GM23338 (cell line): ENCODE results near the gene PNPLA1. TPM values are rescaled to one million over a fixed set of nuclear protein-coding genes. Genes with fewer than 3 reads are reported as not detected.

ENCODE experiments used
- ATAC-seq: fragments of 200-7000 bp; cut with Tn5 transposase; 3 replicates; pipeline ENCODE4 v1.9.1; 2020
- DNase-seq: peaks from one replicate; pipeline ENCODE4 v3.0.0-alpha.2; 2015; ENCODE audit warnings: low spot score
- H2AFZ ChIP-seq: fragments of 200-600 bp; sonication (generic); 2 replicates; pipeline ENCODE4 v1.8.0; 2016; ENCODE audit warnings: antibody characterized with exemption, mild to moderate bottlenecking, moderate library complexity
- H3F3A ChIP-seq: fragments of 200-600 bp; sonication (generic); replicated peaks from 2 replicates; pipeline ENCODE4 v1.8.0; 2017; ENCODE audit warnings: antibody characterized with exemption, mixed run types, low read depth
- H3K27ac ChIP-seq: fragments of 200-600 bp; sonication (generic); 2 replicates; pipeline ENCODE4 v1.6.1; 2016; ENCODE audit warnings: low read depth
- H3K27me3 ChIP-seq: fragments of 200-600 bp; sonication (generic); 2 replicates; pipeline ENCODE4 v1.8.0; 2016; ENCODE audit warnings: mild to moderate bottlenecking, mixed run types, moderate library complexity; ENCODE audit not compliant: insufficient read depth
- H3K36me3 ChIP-seq: fragments of 200-600 bp; sonication (generic); 2 replicates; pipeline ENCODE4 v1.8.0; 2016; ENCODE audit warnings: mild to moderate bottlenecking; ENCODE audit not compliant: insufficient read depth
- H3K4me1 ChIP-seq: fragments of 200-600 bp; sonication (generic); 2 replicates; pipeline ENCODE4 v1.8.0; 2016; ENCODE audit warnings: mild to moderate bottlenecking, moderate library complexity; ENCODE audit not compliant: insufficient read depth
- H3K4me2 ChIP-seq: fragments of 200-600 bp; sonication (generic); 2 replicates; pipeline ENCODE4 v1.7.1; 2017; ENCODE audit warnings: mixed run types
- H3K4me3 ChIP-seq: fragments of 200-600 bp; sonication (generic); 2 replicates; pipeline ENCODE4 v1.6.1; 2016; ENCODE audit warnings: mixed run types
- H3K79me2 ChIP-seq: fragments of 200-600 bp; sonication (generic); replicated peaks from 2 replicates; pipeline ENCODE4 v1.8.0; 2017; ENCODE audit warnings: mild to moderate bottlenecking; ENCODE audit not compliant: insufficient read depth
- H3K9me2 ChIP-seq: fragments of 200-600 bp; sonication (generic); 2 replicates; pipeline ENCODE4 v1.8.0; 2017; ENCODE audit not compliant: insufficient read depth
- H4K20me1 ChIP-seq: fragments of 200-600 bp; sonication (generic); replicated peaks from 2 replicates; pipeline ENCODE4 v1.8.0; 2017; ENCODE audit warnings: mild to moderate bottlenecking; ENCODE audit not compliant: insufficient read depth
- H3K27ac Mint-ChIP-seq: 2 replicates; pipeline ENCODE4 v1.8.0; 2020; ENCODE audit warnings: inconsistent platforms, mild to moderate bottlenecking, moderate library complexity, mixed read lengths
- H3K27me3 Mint-ChIP-seq: 3 replicates; pipeline ENCODE4 v1.8.0; 2022; ENCODE audit warnings: low read depth, mild to moderate bottlenecking, moderate library complexity, mixed read lengths, inconsistent platforms; ENCODE audit not compliant: insufficient read depth, poor library complexity
- H3K36me3 Mint-ChIP-seq: 3 replicates; pipeline ENCODE4 v1.8.0; 2021; ENCODE audit warnings: low read depth, mild to moderate bottlenecking, inconsistent platforms, moderate library complexity, mixed read lengths
- H3K4me1 Mint-ChIP-seq: 3 replicates; pipeline ENCODE4 v1.8.0; 2020; ENCODE audit warnings: mild to moderate bottlenecking, inconsistent platforms, mixed read lengths
- H3K4me3 Mint-ChIP-seq: 3 replicates; pipeline ENCODE4 v1.8.0; 2021; ENCODE audit warnings: moderate library complexity, mild to moderate bottlenecking, inconsistent platforms, mixed read lengths
- H3K9me3 Mint-ChIP-seq: 3 replicates; pipeline ENCODE4 v1.8.0; 2020; ENCODE audit warnings: moderate library complexity, mild to moderate bottlenecking, inconsistent platforms, mixed read lengths
- CREB1 ChIP-seq: fragments of 250-450 bp; sonication (Bioruptor Pico); IDR thresholded peaks from 2 replicates; pipeline ENCODE4 v1.5.0; 2020; ENCODE audit warnings: low read depth, mild to moderate bottlenecking, moderate library complexity
- EZH2phosphoT487 ChIP-seq: fragments of 200-600 bp; sonication (generic); IDR thresholded peaks from one replicate; pipeline ENCODE4 v1.8.1; 2018; ENCODE audit warnings: antibody characterized with exemption; ENCODE audit not compliant: unreplicated experiment
- NANOG ChIP-seq: IDR thresholded peaks from 2 replicates; pipeline ENCODE4 v1.6.1; 2016; ENCODE audit warnings: antibody characterized with exemption, borderline replicate concordance
- POLR2AphosphoS5 ChIP-seq: IDR thresholded peaks from 2 replicates; pipeline ENCODE4 v1.6.1; 2016; ENCODE audit warnings: antibody characterized with exemption, low read depth
- STAT1 ChIP-seq: IDR thresholded peaks from one replicate; pipeline ENCODE4 v1.6.1; 2016; ENCODE audit warnings: antibody characterized with exemption; ENCODE audit not compliant: unreplicated experiment
- ZNF114 ChIP-seq: fragments of 250-450 bp; sonication (Bioruptor Pico); IDR thresholded peaks from 2 replicates; pipeline ENCODE4 v1.5.0; 2020; ENCODE audit warnings: mild to moderate bottlenecking, moderate library complexity
- polyA plus RNA-seq: library from polyadenylated mRNA; unstranded; fragments of >200 nt; fragmentation: Nextera tagmentation; extraction: Ambion mirVana; gene quantifications from 2 replicates; pipeline ENCODE4 v1.2.1, GENCODE V29; 2016
- total RNA-seq: library from RNA; depleted of rRNA; stranded (reverse); fragments of >200 nt; shearing (Covaris generic); gene quantifications from 2 replicates; pipeline ENCODE4 v1.2.3, GENCODE V29; 2014
- TF ChIP-seq, protein P1 (sequence below): fragments of 250-450 bp; sonication (Bioruptor Pico); IDR thresholded peaks from 2 replicates; pipeline ENCODE4 v1.5.0; 2020; ENCODE audit warnings: mild to moderate bottlenecking, moderate library complexity
- TF ChIP-seq, protein P2 (sequence below): IDR thresholded peaks from 2 replicates; pipeline ENCODE4 v1.6.1; 2016; ENCODE audit warnings: antibody characterized with exemption

Gene PNPLA1
- total and polyA plus RNA-seq, 2 experiments from 2014 or later: not detected

DNA sequence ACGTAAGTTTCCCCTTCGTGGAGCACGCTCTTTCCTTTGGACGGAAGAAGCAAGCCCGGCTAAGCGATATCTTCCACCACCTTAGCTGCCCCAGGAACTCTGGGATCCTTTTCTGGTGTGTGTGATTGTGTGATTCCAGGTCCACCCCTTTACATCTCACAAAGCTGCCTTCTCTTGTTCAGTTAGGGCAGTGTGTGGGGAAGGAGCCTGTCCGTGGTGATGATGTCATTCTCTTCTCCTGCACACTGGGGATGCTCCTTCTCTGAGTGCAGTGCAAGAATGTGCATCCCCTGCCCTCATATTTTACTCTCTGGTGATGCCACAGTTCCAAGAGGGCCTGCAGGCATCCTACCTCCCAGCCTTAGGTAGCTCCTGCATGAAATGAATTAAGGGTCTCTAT lies 36.5 kb downstream of the PNPLA1 start (continued):
- TF ChIP-seq, protein P1, sequence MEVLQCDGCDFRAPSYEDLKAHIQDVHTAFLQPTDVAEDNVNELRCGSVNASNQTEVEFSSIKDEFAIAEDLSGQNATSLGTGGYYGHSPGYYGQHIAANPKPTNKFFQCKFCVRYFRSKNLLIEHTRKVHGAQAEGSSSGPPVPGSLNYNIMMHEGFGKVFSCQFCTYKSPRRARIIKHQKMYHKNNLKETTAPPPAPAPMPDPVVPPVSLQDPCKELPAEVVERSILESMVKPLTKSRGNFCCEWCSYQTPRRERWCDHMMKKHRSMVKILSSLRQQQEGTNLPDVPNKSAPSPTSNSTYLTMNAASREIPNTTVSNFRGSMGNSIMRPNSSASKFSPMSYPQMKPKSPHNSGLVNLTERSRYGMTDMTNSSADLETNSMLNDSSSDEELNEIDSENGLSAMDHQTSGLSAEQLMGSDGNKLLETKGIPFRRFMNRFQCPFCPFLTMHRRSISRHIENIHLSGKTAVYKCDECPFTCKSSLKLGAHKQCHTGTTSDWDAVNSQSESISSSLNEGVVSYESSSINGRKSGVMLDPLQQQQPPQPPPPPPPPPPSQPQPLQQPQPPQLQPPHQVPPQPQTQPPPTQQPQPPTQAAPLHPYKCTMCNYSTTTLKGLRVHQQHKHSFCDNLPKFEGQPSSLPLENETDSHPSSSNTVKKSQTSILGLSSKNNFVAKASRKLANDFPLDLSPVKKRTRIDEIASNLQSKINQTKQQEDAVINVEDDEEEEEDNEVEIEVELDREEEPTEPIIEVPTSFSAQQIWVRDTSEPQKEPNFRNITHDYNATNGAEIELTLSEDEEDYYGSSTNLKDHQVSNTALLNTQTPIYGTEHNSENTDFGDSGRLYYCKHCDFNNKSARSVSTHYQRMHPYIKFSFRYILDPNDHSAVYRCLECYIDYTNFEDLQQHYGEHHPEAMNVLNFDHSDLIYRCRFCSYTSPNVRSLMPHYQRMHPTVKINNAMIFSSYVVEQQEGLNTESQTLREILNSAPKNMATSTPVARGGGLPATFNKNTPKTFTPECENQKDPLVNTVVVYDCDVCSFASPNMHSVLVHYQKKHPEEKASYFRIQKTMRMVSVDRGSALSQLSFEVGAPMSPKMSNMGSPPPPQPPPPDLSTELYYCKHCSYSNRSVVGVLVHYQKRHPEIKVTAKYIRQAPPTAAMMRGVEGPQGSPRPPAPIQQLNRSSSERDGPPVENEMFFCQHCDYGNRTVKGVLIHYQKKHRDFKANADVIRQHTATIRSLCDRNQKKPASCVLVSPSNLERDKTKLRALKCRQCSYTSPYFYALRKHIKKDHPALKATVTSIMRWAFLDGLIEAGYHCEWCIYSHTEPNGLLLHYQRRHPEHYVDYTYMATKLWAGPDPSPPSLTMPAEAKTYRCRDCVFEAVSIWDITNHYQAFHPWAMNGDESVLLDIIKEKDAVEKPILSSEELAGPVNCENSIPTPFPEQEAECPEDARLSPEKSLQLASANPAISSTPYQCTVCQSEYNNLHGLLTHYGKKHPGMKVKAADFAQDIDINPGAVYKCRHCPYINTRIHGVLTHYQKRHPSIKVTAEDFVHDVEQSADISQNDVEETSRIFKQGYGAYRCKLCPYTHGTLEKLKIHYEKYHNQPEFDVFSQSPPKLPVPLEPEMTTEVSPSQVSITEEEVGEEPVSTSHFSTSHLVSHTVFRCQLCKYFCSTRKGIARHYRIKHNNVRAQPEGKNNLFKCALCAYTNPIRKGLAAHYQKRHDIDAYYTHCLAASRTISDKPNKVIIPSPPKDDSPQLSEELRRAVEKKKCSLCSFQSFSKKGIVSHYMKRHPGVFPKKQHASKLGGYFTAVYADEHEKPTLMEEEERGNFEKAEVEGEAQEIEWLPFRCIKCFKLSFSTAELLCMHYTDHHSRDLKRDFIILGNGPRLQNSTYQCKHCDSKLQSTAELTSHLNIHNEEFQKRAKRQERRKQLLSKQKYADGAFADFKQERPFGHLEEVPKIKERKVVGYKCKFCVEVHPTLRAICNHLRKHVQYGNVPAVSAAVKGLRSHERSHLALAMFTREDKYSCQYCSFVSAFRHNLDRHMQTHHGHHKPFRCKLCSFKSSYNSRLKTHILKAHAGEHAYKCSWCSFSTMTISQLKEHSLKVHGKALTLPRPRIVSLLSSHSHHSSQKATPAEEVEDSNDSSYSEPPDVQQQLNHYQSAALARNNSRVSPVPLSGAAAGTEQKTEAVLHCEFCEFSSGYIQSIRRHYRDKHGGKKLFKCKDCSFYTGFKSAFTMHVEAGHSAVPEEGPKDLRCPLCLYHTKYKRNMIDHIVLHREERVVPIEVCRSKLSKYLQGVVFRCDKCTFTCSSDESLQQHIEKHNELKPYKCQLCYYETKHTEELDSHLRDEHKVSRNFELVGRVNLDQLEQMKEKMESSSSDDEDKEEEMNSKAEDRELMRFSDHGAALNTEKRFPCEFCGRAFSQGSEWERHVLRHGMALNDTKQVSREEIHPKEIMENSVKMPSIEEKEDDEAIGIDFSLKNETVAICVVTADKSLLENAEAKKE (CRISPR knock-in tag): no peak
- TF ChIP-seq ZNF114 (CRISPR knock-in tag) (no peak), POLR2AphosphoS5 (no peak)
- TF ChIP-seq, protein P2, sequence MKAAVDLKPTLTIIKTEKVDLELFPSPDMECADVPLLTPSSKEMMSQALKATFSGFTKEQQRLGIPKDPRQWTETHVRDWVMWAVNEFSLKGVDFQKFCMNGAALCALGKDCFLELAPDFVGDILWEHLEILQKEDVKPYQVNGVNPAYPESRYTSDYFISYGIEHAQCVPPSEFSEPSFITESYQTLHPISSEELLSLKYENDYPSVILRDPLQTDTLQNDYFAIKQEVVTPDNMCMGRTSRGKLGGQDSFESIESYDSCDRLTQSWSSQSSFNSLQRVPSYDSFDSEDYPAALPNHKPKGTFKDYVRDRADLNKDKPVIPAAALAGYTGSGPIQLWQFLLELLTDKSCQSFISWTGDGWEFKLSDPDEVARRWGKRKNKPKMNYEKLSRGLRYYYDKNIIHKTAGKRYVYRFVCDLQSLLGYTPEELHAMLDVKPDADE: no peak

DNA sequence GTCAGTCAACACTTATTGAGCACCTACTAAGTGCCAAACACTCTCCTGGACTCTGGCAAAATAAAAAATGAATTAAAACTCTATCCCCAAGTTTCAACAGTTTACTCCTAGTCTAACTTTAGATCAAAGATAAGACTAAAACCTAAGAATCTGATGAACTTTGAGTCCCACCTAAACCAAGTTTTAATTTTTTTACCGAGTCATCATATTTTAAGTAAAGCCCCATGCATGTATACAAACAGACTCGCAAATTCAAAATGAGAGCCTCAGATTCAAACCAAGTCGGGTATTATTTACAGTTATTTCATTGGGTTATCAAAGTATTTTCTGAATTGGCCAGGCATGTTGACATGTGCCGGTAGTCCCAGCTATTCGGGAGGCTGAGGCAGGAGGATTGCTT lies 38.7 kb downstream of the PNPLA1 start:
- no peaks in the 10 kb centered on the region for H3K9me2 ChIP-seq
- Mint-ChIP-seq H3K27me3 (peaks cover 1% of the 10 kb centered on the region), H3K27ac (no peak overlapping the region), H3K4me3 (no peak overlapping the region), H3K9me3 (no peaks in the 10 kb centered on the region), H3K4me1 (peaks cover 7% of the 10 kb centered on the region; the same call in 2 of the 3 replicates), H3K36me3 (0 out of 3 replicates have a peak, but pooled peaks cover 3% of the 10 kb centered on the region)
- no peaks in the 10 kb centered on the region for H3K27me3 ChIP-seq
- H3K4me1 ChIP-seq: peaks cover 5% of the 10 kb centered on the region; the same call in 1 of the 2 replicates
- H3K36me3 ChIP-seq: no peaks in the 10 kb centered on the region
- no peak overlapping the region for H3K4me2 ChIP-seq
- H3K27ac ChIP-seq: no peak overlapping the region
- DNase-seq (no peak), ATAC-seq (no peak)
- H3K79me2 ChIP-seq: no peaks in the 10 kb centered on the region
- TF ChIP-seq NANOG: no peak
- TF ChIP-seq, protein P2: no peak
- TF ChIP-seq STAT1: no peak
- TF ChIP-seq EZH2phosphoT487: no peak
- TF ChIP-seq CREB1 (CRISPR knock-in tag): no peak
- no peak overlapping the region for H3K4me3 ChIP-seq
- H3F3A ChIP-seq: no peaks in the 10 kb centered on the region
- no peaks in the 10 kb centered on the region for H4K20me1 ChIP-seq
- H2AFZ ChIP-seq: no peak overlapping the region
